ENCODE measurements around the gene PIGB.
"Not testable (repeated sequence)": the region's sequence is repeated elsewhere in the genome, so short reads cannot be mapped to it uniquely, and the experiment has no call there.

PIGB gene

DNA sequence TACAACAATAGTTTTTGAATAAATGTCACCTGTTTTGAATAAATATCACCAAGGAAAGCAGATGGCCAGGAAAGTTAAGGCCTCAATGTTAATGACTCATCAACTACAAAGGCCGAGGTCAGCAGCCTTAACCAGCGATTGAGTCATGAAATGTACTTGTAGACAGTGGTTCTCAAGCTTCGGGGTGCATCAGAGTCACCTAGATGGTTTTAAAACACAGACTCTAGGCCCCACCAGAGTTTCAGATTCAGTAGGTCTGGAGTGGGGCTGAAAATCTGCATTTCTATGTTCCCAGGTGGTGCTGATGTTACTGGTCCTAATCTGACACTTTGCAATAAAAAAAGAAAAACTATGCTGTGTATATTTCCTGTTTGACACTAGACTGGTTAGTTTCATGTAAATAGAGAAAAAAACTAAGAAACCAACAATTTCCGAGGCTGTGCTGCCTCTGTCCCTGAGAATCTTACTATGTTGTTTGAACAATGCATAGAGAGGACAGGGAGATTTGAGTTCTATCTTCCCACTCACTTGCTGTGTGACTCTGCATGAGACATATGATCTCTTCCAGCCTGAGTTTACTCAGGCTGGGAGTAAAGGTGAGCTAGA, 39.2 kb upstream of the PIGB start:
- TF ChIP-seq SUZ12 (IDR thresholded peaks at IDR 0.05; ENCODE audit: extremely low read depth, insufficient read depth, insufficient read length) (no peak), ZNF274 (IDR thresholded peaks at IDR 0.05; ENCODE audit: low read depth, low read length) (no peak), YY1 (IDR thresholded peaks at IDR 0.05; ENCODE audit: insufficient read depth, insufficient read length) (no peak)
- H3K9me3 ChIP-seq (ENCODE audit: insufficient read depth, low read length) = no peaks in the 10 kb centered on the region
- DNase-seq (ENCODE audit: low read depth, low spot score) = no peak
- no peaks in the 10 kb centered on the region for H3K4me1 ChIP-seq (ENCODE audit: insufficient read depth, insufficient read length)
- no peaks in the 10 kb centered on the region for H3K36me3 ChIP-seq (ENCODE audit: insufficient read depth, insufficient read length, low read length)
- H3K9ac ChIP-seq (ENCODE audit: insufficient read length, low read depth) = no peak overlapping the region
- no peaks in the 10 kb centered on the region for H3K27me3 ChIP-seq (ENCODE audit: insufficient read depth, insufficient read length)
- H3K4me3 ChIP-seq (ENCODE audit: insufficient read length, low read depth) = no peak overlapping the region

DNA sequence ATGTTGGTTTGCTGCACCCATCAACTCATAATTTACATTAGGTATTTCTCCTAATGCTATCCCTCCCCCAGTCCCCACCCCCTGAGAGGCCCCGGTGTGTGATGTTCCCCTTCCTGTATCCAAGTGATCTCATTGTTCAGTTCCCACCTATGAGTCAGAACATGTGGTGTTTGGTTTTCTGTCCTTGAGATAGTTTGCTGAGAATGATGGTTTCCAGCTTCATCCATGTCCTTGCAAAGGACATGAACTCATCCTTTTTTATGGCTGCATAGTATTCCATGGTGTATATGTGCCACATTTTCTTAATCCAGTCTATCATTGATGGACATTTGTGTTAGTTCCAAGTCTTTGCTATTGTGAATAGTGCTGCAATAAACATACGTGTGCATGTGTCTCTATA, 38.4 kb upstream of the PIGB start:
- H3K4me1 ChIP-seq (ENCODE audit: insufficient read depth, insufficient read length); H3K36me3 ChIP-seq (ENCODE audit: insufficient read depth, insufficient read length, low read length); H3K9me3 ChIP-seq (ENCODE audit: insufficient read depth, low read length); DNase-seq (ENCODE audit: low read depth, low spot score); H3K4me3 ChIP-seq (ENCODE audit: insufficient read length, low read depth); H3K27me3 ChIP-seq (ENCODE audit: insufficient read depth, insufficient read length); H3K9ac ChIP-seq (ENCODE audit: insufficient read length, low read depth): not testable (repeated sequence)

DNA sequence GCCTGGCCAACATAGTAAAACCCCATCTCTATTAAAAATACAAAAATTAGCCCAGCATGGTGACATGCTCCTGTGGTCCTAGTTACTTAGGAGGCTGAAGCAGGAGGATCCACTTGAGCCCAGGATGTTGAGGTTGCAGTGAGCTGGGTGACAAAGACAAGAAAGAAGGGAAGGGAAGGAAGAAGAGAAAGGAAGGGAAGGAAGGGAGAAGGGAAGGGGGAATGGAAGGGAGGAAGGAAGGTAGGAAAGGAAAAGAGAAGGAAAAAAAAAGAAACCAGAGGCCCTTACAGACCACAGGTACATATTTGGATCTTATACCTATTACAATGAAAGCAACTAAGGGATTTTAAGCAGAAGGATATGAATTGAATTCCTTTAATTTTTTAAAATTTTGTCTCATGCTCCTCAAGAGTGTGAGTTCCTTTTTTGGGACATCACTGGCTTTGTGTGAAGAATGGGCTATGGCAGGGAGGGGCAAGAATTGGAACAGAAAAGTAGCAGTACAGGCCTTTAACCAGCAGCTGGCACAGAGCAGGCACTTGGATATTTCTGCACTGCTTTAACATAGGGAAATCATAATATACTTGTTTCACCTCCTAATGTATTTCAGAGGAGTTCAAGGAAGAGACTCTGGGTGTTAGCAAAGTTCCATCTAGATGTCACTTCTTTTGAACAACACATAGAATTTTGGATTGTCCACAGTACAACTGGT, 37.3 kb upstream of the PIGB start:
- TF ChIP-seq YY1 (IDR thresholded peaks at IDR 0.05; ENCODE audit: insufficient read depth, insufficient read length) (no peak), ZNF274 (IDR thresholded peaks at IDR 0.05; ENCODE audit: low read depth, low read length) (no peak), SUZ12 (IDR thresholded peaks at IDR 0.05; ENCODE audit: extremely low read depth, insufficient read depth, insufficient read length) (no peak)
- Histone ChIP-seq H3K27me3 (ENCODE audit: insufficient read depth, insufficient read length) (no peaks in the 10 kb centered on the region), H3K4me1 (ENCODE audit: insufficient read depth, insufficient read length) (no peaks in the 10 kb centered on the region), H3K9me3 (ENCODE audit: insufficient read depth, low read length) (no peaks in the 10 kb centered on the region), H3K9ac (ENCODE audit: insufficient read length, low read depth) (no peak overlapping the region), H3K36me3 (ENCODE audit: insufficient read depth, insufficient read length, low read length) (no peaks in the 10 kb centered on the region), H3K4me3 (ENCODE audit: insufficient read length, low read depth) (no peak overlapping the region)
- no peak for DNase-seq (ENCODE audit: low read depth, low spot score)

DNA sequence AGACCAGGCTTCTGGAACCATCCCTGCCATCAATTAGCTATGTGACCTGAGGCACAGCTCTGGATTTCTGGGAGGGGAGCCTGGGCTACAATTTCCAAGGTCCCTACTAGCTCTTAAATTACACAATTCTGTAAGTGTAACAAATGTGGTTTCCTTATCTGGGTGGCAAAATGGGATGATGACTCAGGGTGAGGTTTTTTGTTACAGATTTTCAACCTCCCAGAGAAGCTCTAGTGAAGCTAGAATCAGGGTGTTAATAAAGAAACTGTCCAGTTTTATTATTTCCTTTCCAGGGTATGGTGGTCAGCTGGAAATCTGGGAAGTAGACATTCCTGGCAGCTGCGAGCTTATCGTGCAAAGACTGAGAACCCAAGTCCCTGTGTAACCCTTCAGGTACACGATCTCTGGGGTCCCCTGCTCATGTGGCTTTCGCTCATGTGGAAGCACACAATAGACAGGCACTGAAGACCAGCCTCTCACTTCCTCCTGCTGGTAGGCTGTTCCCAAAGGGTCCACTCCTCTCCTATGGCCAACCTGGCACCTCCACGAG, 36.7 kb upstream of the PIGB start:
- no peaks in the 10 kb centered on the region for H3K36me3 ChIP-seq (ENCODE audit: insufficient read depth, insufficient read length, low read length)
- no peak for TF ChIP-seq SUZ12 (IDR thresholded peaks at IDR 0.05; ENCODE audit: extremely low read depth, insufficient read depth, insufficient read length)
- no peak for TF ChIP-seq YY1 (IDR thresholded peaks at IDR 0.05; ENCODE audit: insufficient read depth, insufficient read length)
- no peak for TF ChIP-seq ZNF274 (IDR thresholded peaks at IDR 0.05; ENCODE audit: low read depth, low read length)
- no peak overlapping the region for H3K4me3 ChIP-seq (ENCODE audit: insufficient read length, low read depth)
- DNase-seq (ENCODE audit: low read depth, low spot score) = no peak
- H3K4me1 ChIP-seq (ENCODE audit: insufficient read depth, insufficient read length) = no peaks in the 10 kb centered on the region
- H3K27me3 ChIP-seq (ENCODE audit: insufficient read depth, insufficient read length) = no peaks in the 10 kb centered on the region
- no peaks in the 10 kb centered on the region for H3K9me3 ChIP-seq (ENCODE audit: insufficient read depth, low read length)
- H3K9ac ChIP-seq (ENCODE audit: insufficient read length, low read depth) = no peak overlapping the region

DNA sequence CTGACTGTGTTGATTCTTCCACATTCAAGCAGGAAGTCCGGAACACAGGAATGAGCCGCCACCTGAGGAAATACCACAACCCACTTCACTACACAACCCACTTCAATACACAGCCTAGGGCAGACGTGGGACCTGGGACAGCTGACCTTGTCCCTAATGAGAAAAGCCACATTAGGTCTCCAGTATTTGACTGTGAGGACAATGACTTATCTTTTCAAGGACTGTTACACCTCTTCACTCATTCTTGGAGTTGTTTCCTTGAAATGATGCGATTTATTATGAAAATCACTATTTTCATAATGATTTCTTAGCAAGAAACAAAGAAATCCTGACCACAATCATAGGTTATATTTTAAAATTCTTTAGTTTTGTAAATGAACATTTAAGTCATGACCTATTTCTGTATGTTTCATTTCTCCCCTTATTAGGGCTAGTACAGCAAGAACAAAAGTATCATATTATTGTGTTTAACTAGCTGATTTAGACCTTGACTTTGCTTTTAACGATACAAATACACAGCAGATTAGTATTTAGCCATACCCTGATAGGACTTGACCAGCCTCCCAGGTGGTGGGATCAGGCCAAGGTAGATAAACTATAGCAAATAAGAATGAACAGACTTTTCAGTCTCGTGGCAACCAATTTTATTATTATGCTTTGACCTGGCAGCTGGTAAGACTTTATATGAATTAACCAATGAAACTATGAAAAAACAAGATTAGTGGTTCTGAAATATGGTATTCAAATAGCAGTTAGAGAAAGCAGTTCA, 35.5 kb upstream of the PIGB start:
- Histone ChIP-seq H3K9ac (ENCODE audit: insufficient read length, low read depth) (no peak overlapping the region), H3K9me3 (ENCODE audit: insufficient read depth, low read length) (no peaks in the 10 kb centered on the region), H3K27me3 (ENCODE audit: insufficient read depth, insufficient read length) (no peaks in the 10 kb centered on the region), H3K4me3 (ENCODE audit: insufficient read length, low read depth) (no peak overlapping the region), H3K4me1 (ENCODE audit: insufficient read depth, insufficient read length) (no peaks in the 10 kb centered on the region), H3K36me3 (ENCODE audit: insufficient read depth, insufficient read length, low read length) (no peaks in the 10 kb centered on the region)
- no peak for DNase-seq (ENCODE audit: low read depth, low spot score)
- TF ChIP-seq ZNF274 (IDR thresholded peaks at IDR 0.05; ENCODE audit: low read depth, low read length) = no peak
- TF ChIP-seq SUZ12 (IDR thresholded peaks at IDR 0.05; ENCODE audit: extremely low read depth, insufficient read depth, insufficient read length) = no peak
- TF ChIP-seq YY1 (IDR thresholded peaks at IDR 0.05; ENCODE audit: insufficient read depth, insufficient read length) = no peak

DNA sequence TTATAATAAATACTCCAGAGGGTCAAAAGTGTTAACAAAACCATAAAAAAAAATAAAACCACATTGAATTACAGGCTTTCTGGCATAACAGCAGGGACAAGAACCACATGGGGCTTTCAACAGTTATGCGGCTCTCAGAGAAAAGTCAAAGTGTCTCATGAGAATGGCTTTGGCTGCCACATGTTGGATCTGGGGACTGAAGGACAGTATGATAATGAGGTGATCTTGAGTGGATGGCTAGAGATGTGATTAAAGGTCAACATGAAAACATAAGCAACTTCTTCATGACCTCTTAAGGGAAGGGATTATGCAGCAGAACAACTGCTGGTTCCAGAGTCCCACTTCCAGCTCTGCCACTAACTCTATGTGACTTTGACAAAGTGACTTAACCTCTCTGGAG, 34.6 kb upstream of the PIGB start:
- H3K9ac ChIP-seq (ENCODE audit: insufficient read length, low read depth) = no peak overlapping the region
- H3K9me3 ChIP-seq (ENCODE audit: insufficient read depth, low read length) = no peaks in the 10 kb centered on the region
- no peaks in the 10 kb centered on the region for H3K4me1 ChIP-seq (ENCODE audit: insufficient read depth, insufficient read length)
- DNase-seq (ENCODE audit: low read depth, low spot score) = no peak
- no peaks in the 10 kb centered on the region for H3K36me3 ChIP-seq (ENCODE audit: insufficient read depth, insufficient read length, low read length)
- H3K27me3 ChIP-seq (ENCODE audit: insufficient read depth, insufficient read length) = peaks cover 2% of the 10 kb centered on the region
- TF ChIP-seq SUZ12 (IDR thresholded peaks at IDR 0.05; ENCODE audit: extremely low read depth, insufficient read depth, insufficient read length) = no peak
- TF ChIP-seq ZNF274 (IDR thresholded peaks at IDR 0.05; ENCODE audit: low read depth, low read length) = no peak
- no peak for TF ChIP-seq YY1 (IDR thresholded peaks at IDR 0.05; ENCODE audit: insufficient read depth, insufficient read length)
- H3K4me3 ChIP-seq (ENCODE audit: insufficient read length, low read depth) = no peak overlapping the region

DNA sequence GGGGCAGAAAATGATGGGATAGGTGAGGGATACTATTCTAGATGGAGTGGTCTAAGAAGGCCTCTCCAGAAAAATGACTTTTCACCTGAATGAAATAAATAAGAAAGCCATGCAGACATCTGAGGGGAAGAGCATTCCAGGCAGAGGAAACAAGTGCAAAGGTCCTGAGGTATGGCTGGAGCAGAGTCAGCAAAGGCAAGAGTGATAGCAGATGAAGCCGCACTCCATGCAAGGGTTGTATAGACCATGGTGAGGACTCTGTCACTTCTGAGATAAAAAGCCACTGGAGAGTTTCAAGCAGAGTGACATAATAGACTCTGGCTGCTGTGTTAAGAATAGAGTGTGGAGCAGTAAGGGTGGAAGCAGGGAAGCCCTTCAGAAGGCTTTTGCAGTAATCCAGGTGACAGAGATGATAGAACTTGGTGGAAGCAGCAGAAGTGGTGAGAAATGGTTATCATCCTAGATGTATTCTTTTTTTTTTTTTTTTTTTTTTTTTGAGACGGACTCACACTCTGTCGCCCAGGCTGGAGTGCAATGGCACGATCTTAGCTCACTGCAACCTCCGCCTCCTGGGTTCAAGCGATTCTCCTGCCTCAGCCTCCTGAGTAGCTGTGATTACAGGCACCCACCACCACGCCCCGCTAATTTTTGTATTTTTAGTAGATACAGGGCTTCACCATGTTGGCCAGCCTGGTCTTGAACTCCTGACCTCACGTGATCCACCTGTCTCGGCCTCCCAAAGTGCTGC, 32.4 kb upstream of the PIGB start:
- H3K4me3 ChIP-seq (ENCODE audit: insufficient read length, low read depth); H3K9ac ChIP-seq (ENCODE audit: insufficient read length, low read depth); H3K4me1 ChIP-seq (ENCODE audit: insufficient read depth, insufficient read length); H3K9me3 ChIP-seq (ENCODE audit: insufficient read depth, low read length); DNase-seq (ENCODE audit: low read depth, low spot score); H3K27me3 ChIP-seq (ENCODE audit: insufficient read depth, insufficient read length); H3K36me3 ChIP-seq (ENCODE audit: insufficient read depth, insufficient read length, low read length): not testable (repeated sequence)

Data from NT2/D1 (cell line).